ENCODE data around the gene DCP1A. TPM values are rescaled to one million over a fixed set of nuclear protein-coding genes. Genes with fewer than 3 reads are reported as not detected.

DCP1A gene
- total and polyA plus RNA-seq, 9 of the 15 experiments (the other 6 are each of a cell fraction or from before 2014, with no cell fraction given): 6.6 to 33.7 (median 13.3) TPM

DNA sequence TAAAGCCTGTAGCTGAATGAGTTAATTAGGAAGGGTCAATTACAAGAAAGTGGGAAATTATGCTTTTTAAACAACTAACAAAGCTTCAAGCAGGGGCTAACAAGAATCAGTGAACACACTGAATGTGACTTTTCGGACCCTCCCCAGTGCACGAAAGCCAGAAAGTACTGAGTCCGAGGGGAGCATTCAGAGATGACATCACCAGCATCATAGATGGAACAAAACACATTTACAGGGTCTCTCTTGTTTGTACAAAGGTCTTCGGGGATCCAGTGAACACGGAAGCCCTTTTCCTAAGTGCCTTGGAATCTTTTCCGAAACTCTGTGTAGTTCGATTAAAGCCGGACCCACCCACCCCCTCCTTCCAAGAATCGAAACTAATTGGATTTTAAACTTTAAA, 829 bp downstream of the DCP1A start:
- intact Hi-C loops (cut with micrococcal nuclease): no loop called here
- H3K4me2 ChIP-seq (ENCODE audit: insufficient read depth, low read length): peak overlapping the region; percentile 92
- H3K27ac ChIP-seq (ENCODE audit: extremely low read depth, low read depth, low read length): peak overlapping the region; percentile 86
- peak overlapping the region; percentile 77; the same call in 1 of the 2 replicates for H2AFZ ChIP-seq (ENCODE audit: low read depth, low read length)
- peaks cover 44% of the 10 kb centered on the region for H3K79me2 ChIP-seq (ENCODE audit: control insufficient read depth, insufficient read depth, low read length)
- WGBS (ENCODE audit: insufficient coverage, low coverage, missing lambda C conversion rate): 0% methylated on average over 9 of the region's 9 CpGs
- H3K9me1 ChIP-seq (ENCODE audit: control insufficient read depth, insufficient read depth, low read length): no peaks in the 10 kb centered on the region
- BruUV-seq (replicated peaks): no TSS peak
- FAIRE-seq (peak; percentile 51), DNase-seq (ENCODE audit: extremely low read depth in 1 of 4, low spot score in 3 of 4) (peak in 3 of 4 experiments; percentile 17 to 24 (median 21)), ATAC-seq (peak; percentile 50)
- H3K4me1 ChIP-seq (replicated peaks in 1 of 2; ENCODE audit: control insufficient read depth in 2 of 2, insufficient read depth in 2 of 2, low read length in 2 of 2): peaks cover 7 to 9% of the 10 kb centered on the region in 2 experiments; a peak in 4 of 5 replicates
- no peak for TF ChIP-seq ATF1 (CRISPR knock-in tag; IDR thresholded peaks at IDR 0.05)
- peak; percentile 25 for TF ChIP-seq ATF1 (tag; IDR thresholded peaks at IDR 0.05)
- no peak for TF ChIP-seq NR1H2 (CRISPR knock-in tag; IDR thresholded peaks at IDR 0.05)
- TF ChIP-seq SRSF1 (IDR thresholded peaks at IDR 0.05; ENCODE audit: low read depth, low read length): no peak
- peak; percentile 58 for TF ChIP-seq ATF7 (IDR thresholded peaks at IDR 0.05)
- peak; percentile 85 for TF ChIP-seq ATF3 (IDR thresholded peaks at IDR 0.05)
- no peak for TF ChIP-seq ATF3 (CRISPR knock-in tag; conservative IDR thresholded peaks at IDR 0.05)
- TF ChIP-seq ZNF212 (CRISPR knock-in tag; IDR thresholded peaks at IDR 0.05): no peak
- peak; percentile 42; the same call in 1 of the 2 replicates for TF ChIP-seq JUND (IDR thresholded peaks at IDR 0.05; ENCODE audit: borderline replicate concordance, low read depth, low read length)
- no peak for TF ChIP-seq JUND (tag; IDR thresholded peaks at IDR 0.05; ENCODE audit: borderline replicate concordance, low read depth, low read length)
- in situ Hi-C loops (cut with MboI): no loop called here
- H3K36me3 ChIP-seq (ENCODE audit: control insufficient read depth, insufficient read depth, low read length): peaks cover 30% of the 10 kb centered on the region; the same call in 1 of the 3 replicates
- H3K4me3 ChIP-seq: peak overlapping the region; percentile 73
- no peaks in the 10 kb centered on the region; the same call in 1 of the 2 replicates for H4K20me1 ChIP-seq (replicated peaks; ENCODE audit: control insufficient read depth, insufficient read depth, low read length)
- H3K9me3 ChIP-seq (replicated peaks; ENCODE audit: control insufficient read depth, insufficient read depth, low read depth, low read length): no peaks in the 10 kb centered on the region
- H3K9ac ChIP-seq (ENCODE audit: insufficient read depth in 1 of 2, low read depth in 2 of 2, low read length in 2 of 2): peak overlapping the region; percentile 92 to 95; a peak in 3 of 4 replicates
- no peaks in the 10 kb centered on the region for H3K27me3 ChIP-seq (ENCODE audit: control insufficient read depth in 2 of 2, insufficient read depth in 2 of 2, low read length in 2 of 2)
- POLR2A ChIA-PET: interaction anchor here (2.2 kb wide), 1 partner anchor 12 kb away, joined by 6 read pairs; no protein-coding TSS in a partner anchor
- CTCF ChIA-PET (ENCODE audit: low intra/inter-chr PET ratio): no interaction called here

Data from K562 (cell line).